Esophagus squamous epithelium (tissue), 4 donors: ENCODE measurements around the gene TXNDC17.

Source experiments
- CTCF ChIP-seq, 6 experiments: fragments of 450-650 bp in 4 of 6; fragments of 200-600 bp in 2 of 6; sonication (generic) in 2 of 6; IDR thresholded peaks; one replicate each; pipeline ENCODE4 v1.5.1; 2016 to 2019; ENCODE audit warnings: antibody characterized with exemption in 6 of 6, mild to moderate bottlenecking in 4 of 6, moderate library complexity in 4 of 6
- POLR2A ChIP-seq, 4 donors: fragments of 450-650 bp; IDR thresholded peaks; one replicate each; pipeline ENCODE4 v1.6.1; 2017; ENCODE audit warnings: antibody characterized with exemption in 4 of 4, mild to moderate bottlenecking in 4 of 4, moderate library complexity in 3 of 4

- peak in 2 of 6 experiments; percentile 9 to 18 for TF ChIP-seq CTCF (IDR thresholded peaks at IDR 0.05)
- TF ChIP-seq POLR2A (IDR thresholded peaks at IDR 0.05) = no peak
These were observed 14.2 kb downstream of the TXNDC17 start for GRCh38 chr17:6654841-6655731.
